22Rv1 (cell line): Measurements from ENCODE around the gene CDC42BPB.
"Not testable (repeated sequence)": the region's sequence is repeated elsewhere in the genome, so short reads cannot be mapped to it uniquely, and the experiment has no call there.

Experiments used
- ZFX ChIP-seq: fragments of 450-650 bp; IDR thresholded peaks from 2 replicates; pipeline ENCODE4 v1.6.1; 2017; ENCODE audit warnings: antibody characterized with exemption, borderline replicate concordance
- TF ChIP-seq, protein P1 (sequence below): fragments of 450-650 bp; IDR thresholded peaks from 2 replicates; pipeline ENCODE4 v1.5.1; 2017; ENCODE audit warnings: mild to moderate bottlenecking

DNA sequence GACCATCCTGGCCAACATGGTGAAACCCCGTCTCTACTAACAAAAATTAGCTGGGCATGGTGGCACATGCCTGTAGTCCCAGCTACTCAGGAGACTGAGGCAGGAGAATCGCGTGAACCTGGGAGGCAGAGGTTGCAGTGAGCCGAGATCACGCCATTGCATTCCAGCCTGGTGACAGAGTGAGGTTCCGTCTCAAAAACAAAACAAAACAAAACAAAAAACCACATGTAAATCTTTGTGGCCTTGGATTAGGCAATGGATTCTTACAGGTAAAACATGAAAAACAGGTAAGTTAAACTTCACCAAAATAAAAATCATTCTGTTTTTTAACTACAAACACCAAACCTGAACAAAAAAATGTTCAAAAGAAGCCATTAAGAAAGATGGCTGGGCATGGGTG is 31.2 kb downstream of the CDC42BPB start:
- TF ChIP-seq, protein P1, sequence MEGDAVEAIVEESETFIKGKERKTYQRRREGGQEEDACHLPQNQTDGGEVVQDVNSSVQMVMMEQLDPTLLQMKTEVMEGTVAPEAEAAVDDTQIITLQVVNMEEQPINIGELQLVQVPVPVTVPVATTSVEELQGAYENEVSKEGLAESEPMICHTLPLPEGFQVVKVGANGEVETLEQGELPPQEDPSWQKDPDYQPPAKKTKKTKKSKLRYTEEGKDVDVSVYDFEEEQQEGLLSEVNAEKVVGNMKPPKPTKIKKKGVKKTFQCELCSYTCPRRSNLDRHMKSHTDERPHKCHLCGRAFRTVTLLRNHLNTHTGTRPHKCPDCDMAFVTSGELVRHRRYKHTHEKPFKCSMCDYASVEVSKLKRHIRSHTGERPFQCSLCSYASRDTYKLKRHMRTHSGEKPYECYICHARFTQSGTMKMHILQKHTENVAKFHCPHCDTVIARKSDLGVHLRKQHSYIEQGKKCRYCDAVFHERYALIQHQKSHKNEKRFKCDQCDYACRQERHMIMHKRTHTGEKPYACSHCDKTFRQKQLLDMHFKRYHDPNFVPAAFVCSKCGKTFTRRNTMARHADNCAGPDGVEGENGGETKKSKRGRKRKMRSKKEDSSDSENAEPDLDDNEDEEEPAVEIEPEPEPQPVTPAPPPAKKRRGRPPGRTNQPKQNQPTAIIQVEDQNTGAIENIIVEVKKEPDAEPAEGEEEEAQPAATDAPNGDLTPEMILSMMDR: not testable (repeated sequence)
- not testable (repeated sequence) for TF ChIP-seq ZFX
